ENCODE results near the gene TRPV5. TPM values are rescaled to one million over a fixed set of nuclear protein-coding genes. Genes with fewer than 3 reads are reported as not detected.

Gene TRPV5
- total RNA-seq, 1 donor from 2014 or later: not detected

- H3K27ac Mint-ChIP-seq (ENCODE audit: unreplicated experiment): no peak overlapping the region
- peak; percentile 69 for DNase-seq (ENCODE audit: extremely low spot score, unreplicated experiment)
- TF ChIP-seq CTCF (IDR thresholded peaks at IDR 0.05): no peak
- H3K4me1 Mint-ChIP-seq (ENCODE audit: unreplicated experiment): no peaks in the 10 kb centered on the region
- peaks cover 14% of the 10 kb centered on the region for H3K27me3 Mint-ChIP-seq (ENCODE audit: unreplicated experiment)
- H3K9me3 Mint-ChIP-seq (ENCODE audit: unreplicated experiment): no peaks in the 10 kb centered on the region
- no peaks in the 10 kb centered on the region for H3K36me3 Mint-ChIP-seq (ENCODE audit: unreplicated experiment)
- no peak overlapping the region for H3K4me3 Mint-ChIP-seq (ENCODE audit: unreplicated experiment)
These were observed 49.8 kb downstream of the TRPV5 start for GRCh38 chr7:142883571-142884285.

- DNase-seq (ENCODE audit: extremely low spot score, unreplicated experiment): peak; percentile 48
- Mint-ChIP-seq H3K36me3 (ENCODE audit: unreplicated experiment) (no peaks in the 10 kb centered on the region), H3K4me1 (ENCODE audit: unreplicated experiment) (no peaks in the 10 kb centered on the region), H3K27ac (ENCODE audit: unreplicated experiment) (no peak overlapping the region), H3K9me3 (ENCODE audit: unreplicated experiment) (no peaks in the 10 kb centered on the region), H3K4me3 (ENCODE audit: unreplicated experiment) (no peak overlapping the region), H3K27me3 (ENCODE audit: unreplicated experiment) (peaks cover 16% of the 10 kb centered on the region)
- no peak for TF ChIP-seq CTCF (IDR thresholded peaks at IDR 0.05)
These were observed 50.4 kb downstream of the TRPV5 start for GRCh38 chr7:142883145-142883544.

GRCh38 chr7:142882338-142882678 lies 51.2 kb downstream of the TRPV5 start:
- no peak overlapping the region for H3K27ac Mint-ChIP-seq (ENCODE audit: unreplicated experiment)
- no peak for TF ChIP-seq CTCF (IDR thresholded peaks at IDR 0.05)
- H3K4me1 Mint-ChIP-seq (ENCODE audit: unreplicated experiment): no peaks in the 10 kb centered on the region
- peak; percentile 54 for DNase-seq (ENCODE audit: extremely low spot score, unreplicated experiment)
- no peaks in the 10 kb centered on the region for H3K36me3 Mint-ChIP-seq (ENCODE audit: unreplicated experiment)
- peaks cover 16% of the 10 kb centered on the region for H3K27me3 Mint-ChIP-seq (ENCODE audit: unreplicated experiment)
- no peak overlapping the region for H3K4me3 Mint-ChIP-seq (ENCODE audit: unreplicated experiment)
- H3K9me3 Mint-ChIP-seq (ENCODE audit: unreplicated experiment): no peaks in the 10 kb centered on the region

- H3K27me3 Mint-ChIP-seq (ENCODE audit: unreplicated experiment): peaks cover 16% of the 10 kb centered on the region
- H3K36me3 Mint-ChIP-seq (ENCODE audit: unreplicated experiment): no peaks in the 10 kb centered on the region
- no peak overlapping the region for H3K27ac Mint-ChIP-seq (ENCODE audit: unreplicated experiment)
- peak; percentile 62 for DNase-seq (ENCODE audit: extremely low spot score, unreplicated experiment)
- H3K4me1 Mint-ChIP-seq (ENCODE audit: unreplicated experiment): no peaks in the 10 kb centered on the region
- no peak overlapping the region for H3K4me3 Mint-ChIP-seq (ENCODE audit: unreplicated experiment)
- no peaks in the 10 kb centered on the region for H3K9me3 Mint-ChIP-seq (ENCODE audit: unreplicated experiment)
- TF ChIP-seq CTCF (IDR thresholded peaks at IDR 0.05): no peak
These were observed 51.8 kb downstream of the TRPV5 start for GRCh38 chr7:142881586-142882337.

- Mint-ChIP-seq H3K4me1 (ENCODE audit: unreplicated experiment) (no peaks in the 10 kb centered on the region), H3K9me3 (ENCODE audit: unreplicated experiment) (no peaks in the 10 kb centered on the region), H3K27me3 (ENCODE audit: unreplicated experiment) (peaks cover 16% of the 10 kb centered on the region), H3K4me3 (ENCODE audit: unreplicated experiment) (no peak overlapping the region), H3K36me3 (ENCODE audit: unreplicated experiment) (no peaks in the 10 kb centered on the region), H3K27ac (ENCODE audit: unreplicated experiment) (no peak overlapping the region)
- peak; percentile 77 for DNase-seq (ENCODE audit: extremely low spot score, unreplicated experiment)
- peak; percentile 53 for TF ChIP-seq CTCF (IDR thresholded peaks at IDR 0.05)
These were observed 52.6 kb downstream of the TRPV5 start for GRCh38 chr7:142880876-142881505.
